Measurements from ENCODE around the gene NDUFAB1.

- TF ChIP-seq CTCF (IDR thresholded peaks at IDR 0.05 in 4 of 5, conservative IDR thresholded peaks at IDR 0.05 in 1 of 5) (no peak), POLR2A (IDR thresholded peaks at IDR 0.05) (no peak)
Observed at GRCh38 chr16:23549938-23550337, 46.2 kb downstream of the NDUFAB1 start.

All from gastrocnemius medialis (tissue), 4 donors.